Mucosa of descending colon (tissue), 3 donors: ENCODE results near the gene SBK3. TPM values are rescaled to one million over a fixed set of nuclear protein-coding genes. Genes with fewer than 3 reads are reported as not detected.

Source experiments
- ATAC-seq: fragments of 200-7000 bp; cut with Tn5 transposase; one replicate; pipeline ENCODE4 v1.9.1; 2020; ENCODE audit warnings: mild to moderate bottlenecking, moderate library complexity
- DNase-seq, 3 donors: peaks; one replicate each; pipeline ENCODE4 v3.0.0-alpha.2; 2020
- H3K36me3 ChIP-seq: fragments of 200-600 bp; one replicate; pipeline ENCODE4 v1.8.0; 2021; ENCODE audit warnings: low read depth, mild to moderate bottlenecking
- H3K4me1 ChIP-seq: fragments of 200-600 bp; one replicate; pipeline ENCODE4 v1.8.0; 2021; ENCODE audit warnings: low read depth, mild to moderate bottlenecking
- H3K4me3 ChIP-seq: fragments of 200-600 bp; one replicate; pipeline ENCODE4 v1.8.0; 2021; ENCODE audit warnings: mild to moderate bottlenecking
- H3K9me3 ChIP-seq: fragments of 200-600 bp; one replicate; pipeline ENCODE4 v1.8.0; 2021; ENCODE audit warnings: mild to moderate bottlenecking
- CTCF ChIP-seq: fragments of 200-600 bp; IDR thresholded peaks from one replicate; pipeline ENCODE4 v1.8.0; 2022; ENCODE audit warnings: antibody characterized with exemption, mild to moderate bottlenecking
- intact Hi-C, 2 donors: fragments of 100-400 bp; cut with DNase I in 1 of 2; cut with micrococcal nuclease in 1 of 2; formaldehyde crosslinking; loops; one replicate each; pipeline versions ENCODE4 v1.11.0 to v1.11.1; 2022; cut with DNase I, micrococcal nuclease
- total RNA-seq, 3 donors: library from RNA; stranded (reverse); fragmentation: NEBNext Ultra II Directional in 2 of 3; extraction: Animal tissue kit (Norgen Biotek cat#: 25700) in 2 of 3; gene quantifications; one replicate each; pipeline versions ENCODE4 v1.2.1 to v1.2.4, GENCODE V29; 2021 to 2023
- donor health status: DM: no; HTN: no; CAD: no; lungs with moderate emphysema.
- donor health status: DM: no; HTN: no; CAD: no.
- donor health status: DM: no; HTN: yes; CAD: no.

The SBK3 gene
- total RNA-seq, 3 donors from 2014 or later, result 0.34 to 0.54 TPM; not detected in 1

GRCh38 chr19:55493645-55494171, 51.6 kb downstream of the SBK3 start:
- ATAC-seq, result no peak
- DNase-seq, result peak in 1 of 3 donors; percentile 15
- no peaks in the 10 kb centered on the region for H3K9me3 ChIP-seq
- H3K4me1 ChIP-seq, result no peaks in the 10 kb centered on the region
- intact Hi-C loops, result no loop called here
- no peak overlapping the region for H3K4me3 ChIP-seq
- H3K36me3 ChIP-seq, result no peaks in the 10 kb centered on the region
- TF ChIP-seq CTCF, result no peak

GRCh38 chr19:55493052-55493644, 52.2 kb downstream of the SBK3 start:
- Histone ChIP-seq H3K9me3 (no peaks in the 10 kb centered on the region), H3K36me3 (no peaks in the 10 kb centered on the region), H3K4me1 (no peaks in the 10 kb centered on the region), H3K4me3 (no peak overlapping the region)
- no peak for ATAC-seq
- no peak for DNase-seq
- TF ChIP-seq CTCF, result no peak
- intact Hi-C loops, result no loop called here

- ATAC-seq (no peak), DNase-seq (no peak)
- Histone ChIP-seq H3K4me1 (no peaks in the 10 kb centered on the region), H3K9me3 (no peaks in the 10 kb centered on the region), H3K36me3 (no peaks in the 10 kb centered on the region), H3K4me3 (no peak overlapping the region)
- no peak for TF ChIP-seq CTCF
- intact Hi-C loops, result no loop called here
These were observed 52.9 kb downstream of the SBK3 start for GRCh38 chr19:55492362-55492944.

GRCh38 chr19:55491546-55492360, 53.6 kb downstream of the SBK3 start:
- no peaks in the 10 kb centered on the region for H3K4me1 ChIP-seq

More at GRCh38 chr19:55491546-55492360, 53.6 kb downstream of the SBK3 start:
- intact Hi-C loops, result no loop called here
- ATAC-seq, result no peak
- Histone ChIP-seq H3K36me3 (no peaks in the 10 kb centered on the region), H3K9me3 (no peaks in the 10 kb centered on the region), H3K4me3 (no peak overlapping the region)
- TF ChIP-seq CTCF, result no peak
- no peak for DNase-seq

Other genes starting within 250 kb of the SBK3 start
- gene TMEM150B, start 220.2 kb downstream of the SBK3 start, total RNA-seq, result 10 to 100 TPM; 31.6 to 62.1 (median 36.4) TPM
- gene KMT5C, start 205.7 kb downstream of the SBK3 start, total RNA-seq, result 10 to 100 TPM; 14.7 to 19.3 (median 16.5) TPM
- gene COX6B2, start 190.8 kb downstream of the SBK3 start, total RNA-seq, result 10 to 100 TPM; 16.6 to 30.0 (median 17.2) TPM
- not detected for gene GARIN5B, start 182.3 kb downstream of the SBK3 start, total RNA-seq
- gene IL11, start 175.1 kb downstream of the SBK3 start, total RNA-seq, result under 1 TPM; 0.24 to 0.32 (median 0.29) TPM
- gene TMEM190, start 168.7 kb downstream of the SBK3 start, total RNA-seq, result not detected
- 10 to 100 TPM; 31.4 to 84.2 (median 68.0) TPM for gene TMEM238, start 161.3 kb downstream of the SBK3 start, total RNA-seq
- 1,000 to 10,000 TPM in 2 of 3 donors, 100 to 1,000 TPM in 1; 942 to 1,365 (median 1,241) TPM for gene RPL28, start 159.6 kb downstream of the SBK3 start, total RNA-seq
- gene UBE2S, start 137.8 kb downstream of the SBK3 start, total RNA-seq, result 10 to 100 TPM; 14.0 to 41.6 (median 23.0) TPM
- gene SHISA7, start 102.2 kb downstream of the SBK3 start, total RNA-seq, result under 1 TPM in 1 of 3 donors, not detected in 2; 0.35 TPM
- gene ISOC2, start 83.9 kb downstream of the SBK3 start, total RNA-seq, result 10 to 100 TPM; 65.8 to 88.4 (median 86.9) TPM
- gene C19orf85, start 80.8 kb downstream of the SBK3 start, total RNA-seq, result not detected
- 10 to 100 TPM in 1 of 3 donors, 1 to 10 TPM in 2; 6.8 to 11.1 (median 7.9) TPM for gene ZNF628, start 68.9 kb downstream of the SBK3 start, total RNA-seq
- gene NAT14, start 60.4 kb downstream of the SBK3 start, total RNA-seq, result 10 to 100 TPM in 1 of 3 donors, 1 to 10 TPM in 2; 3.9 to 21.7 (median 5.5) TPM
- gene SSC5D, start 57.1 kb downstream of the SBK3 start, total RNA-seq, result 10 to 100 TPM in 1 of 3 donors, 1 to 10 TPM in 2; 2.6 to 35.0 (median 4.0) TPM
- not detected for gene SBK2, start 8.4 kb downstream of the SBK3 start, total RNA-seq
- gene ZNF579, start 35.3 kb upstream of the SBK3 start, total RNA-seq, result 10 to 100 TPM in 1 of 3 donors, 1 to 10 TPM in 2; 6.2 to 13.6 (median 7.2) TPM
- 10 to 100 TPM; 15.7 to 20.3 (median 20.0) TPM for gene FIZ1, start 54.0 kb upstream of the SBK3 start, total RNA-seq
- 10 to 100 TPM; 25.5 to 27.1 (median 26.5) TPM for gene ZNF524, start 54.7 kb upstream of the SBK3 start, total RNA-seq
- 10 to 100 TPM; 12.7 to 18.5 (median 13.2) TPM for gene ZNF865, start 60.1 kb upstream of the SBK3 start, total RNA-seq
- gene ZNF784, start 79.0 kb upstream of the SBK3 start, total RNA-seq, result 10 to 100 TPM in 2 of 3 donors, 1 to 10 TPM in 1; 8.7 to 13.8 (median 10.1) TPM
- gene ZNF580, start 95.5 kb upstream of the SBK3 start, total RNA-seq, result 10 to 100 TPM; 29.6 to 46.0 (median 31.6) TPM
- 10 to 100 TPM; 15.2 to 22.5 (median 20.1) TPM for gene ZNF581, start 98.1 kb upstream of the SBK3 start, total RNA-seq
- 10 to 100 TPM in 1 of 3 donors, 1 to 10 TPM in 2; 5.5 to 14.8 (median 6.3) TPM for gene CCDC106, start 102.7 kb upstream of the SBK3 start, total RNA-seq
- 100 to 1,000 TPM; 162 to 194 (median 163) TPM for gene U2AF2, start 109.5 kb upstream of the SBK3 start, total RNA-seq
- 100 to 1,000 TPM; 156 to 251 (median 192) TPM for gene EPN1, start 129.7 kb upstream of the SBK3 start, total RNA-seq
- not detected for gene NLRP9, start 192.9 kb upstream of the SBK3 start, total RNA-seq
- not detected for gene RFPL4A, start 213.6 kb upstream of the SBK3 start, total RNA-seq
- under 1 TPM in 1 of 3 donors, not detected in 2; 0.35 TPM for gene RFPL4AL1, start 223.6 kb upstream of the SBK3 start, total RNA-seq